HepG2 (cell line): ENCODE results near the gene TOP2A. TPM values are rescaled to one million over a fixed set of nuclear protein-coding genes. Genes with fewer than 3 reads are reported as not detected.

ENCODE experiments used
- ATAC-seq: fragments of 200-7000 bp; cut with Tn5 transposase; 3 replicates; pipeline ENCODE4 v1.9.1; 2020; ENCODE audit warnings: mild to moderate bottlenecking, moderate library complexity
- BruUV-seq: library from RNA; stranded (reverse); fragments of 400-500 nt; replicated peaks from 2 replicates; lab custom pipeline; 2021; lab: Mats Ljungman, UMichigan
- CTCF ChIA-PET: fragments of 300-600 bp; formaldehyde crosslinking; extraction: SDS; loops from one replicate; lab custom pipeline; 2021; ENCODE audit warnings: low total read pairs, inconsistent platforms, low intra/inter-chr PET ratio; lab: Yijun Ruan, JAX
- POLR2A ChIA-PET: fragments of 350-600 bp; sonication (Branson Sonifier 250); formaldehyde crosslinking; loops from one replicate; lab custom pipeline; 2020; ENCODE audit warnings: antibody characterized with exemption, inconsistent platforms; lab: Yijun Ruan, JAX
- DNase-seq: peaks from one replicate; pipeline ENCODE4 v3.0.0-alpha.2; 2015; ENCODE audit warnings: low spot score
- FAIRE-seq: peaks from 3 replicates; lab custom pipeline; 2011; peaks lifted over from hg19 to GRCh38; lab: Jason Lieb, UNC
- H2AFZ ChIP-seq: one replicate; pipeline ENCODE4 v1.6.1; 2011; ENCODE audit warnings: low read length, inconsistent platforms
- H3K27ac ChIP-seq: fragments of 300-600 bp; 3 replicates; pipeline ENCODE4 v1.8.0; 2011; ENCODE audit warnings: mixed run types, mild to moderate bottlenecking, mixed read lengths, low read length, inconsistent platforms; ENCODE audit not compliant: insufficient read depth; ENCODE audit errors: extremely low read length
- H3K27me3 ChIP-seq, 2 experiments: fragments of 200-600 bp in 1 of 2; 2 replicates in 1 of 2; 3 replicates in 1 of 2; pipeline versions ENCODE4 v1.6.0 to v1.8.0; 2011; ENCODE audit warnings: low read length in 2 of 2, mild to moderate bottlenecking in 2 of 2, moderate library complexity in 2 of 2, inconsistent platforms in 1 of 2; ENCODE audit not compliant: insufficient read depth in 2 of 2, control insufficient read depth in 1 of 2
- H3K36me3 ChIP-seq, 2 experiments: fragments of 200-600 bp in 1 of 2; replicated peaks in 1 of 2; 2 replicates in 1 of 2; 3 replicates in 1 of 2; pipeline versions ENCODE4 v1.5.1 to v1.8.0; 2011; ENCODE audit warnings: low read length in 2 of 2, inconsistent platforms in 1 of 2; ENCODE audit not compliant: insufficient read depth in 2 of 2, control insufficient read depth in 1 of 2
- H3K4me1 ChIP-seq: 2 replicates; pipeline ENCODE4 v1.5.1; 2012; ENCODE audit warnings: low read length, inconsistent platforms; ENCODE audit not compliant: insufficient read depth
- H3K4me2 ChIP-seq: 2 replicates; pipeline ENCODE4 v1.6.0; 2011; ENCODE audit warnings: low read depth, low read length, inconsistent platforms
- H3K4me3 ChIP-seq, 3 experiments: fragments of 200-600 bp in 1 of 3; sonication (generic), shearing (Covaris generic) in 1 of 3; replicated peaks in 1 of 3; 2 replicates each; pipeline ENCODE4 v1.5.1; 2011 to 2016; ENCODE audit warnings: low read length in 3 of 3, inconsistent platforms in 2 of 3, low read depth in 2 of 3, mild to moderate bottlenecking in 2 of 3, control low read depth in 1 of 3, mixed read lengths in 1 of 3; ENCODE audit not compliant: insufficient read depth in 1 of 3
- H3K79me2 ChIP-seq: one replicate; pipeline ENCODE4 v1.6.1; 2011; ENCODE audit warnings: low read length, inconsistent platforms; ENCODE audit not compliant: insufficient read depth
- H3K9ac ChIP-seq: 2 replicates; pipeline ENCODE4 v1.6.0; 2011; ENCODE audit warnings: mild to moderate bottlenecking, low read depth, low read length, inconsistent platforms; ENCODE audit not compliant: insufficient read depth
- H3K9me3 ChIP-seq: 2 replicates; pipeline ENCODE4 v1.5.1; 2012; ENCODE audit warnings: mild to moderate bottlenecking, low read length
- H4K20me1 ChIP-seq: 2 replicates; pipeline ENCODE4 v1.6.0; 2011; ENCODE audit warnings: inconsistent platforms, mild to moderate bottlenecking, low read length, moderate library complexity; ENCODE audit not compliant: insufficient read depth
- ARID3A ChIP-seq: IDR thresholded peaks from 2 replicates; pipeline ENCODE4 v1.6.1; 2012; ENCODE audit warnings: low read depth, low read length, improper control_type of control experiment
- ARNT2 ChIP-seq: sonication (generic); formaldehyde crosslinking; IDR thresholded peaks from 2 replicates; pipeline ENCODE4 v1.8.0; 2022; ENCODE audit warnings: mild to moderate bottlenecking, low read depth, missing genetic modification reagents, moderate library complexity
- BRF2 ChIP-seq: sonication (generic); formaldehyde crosslinking; IDR thresholded peaks from 2 replicates; pipeline ENCODE4 v1.8.1; 2022; ENCODE audit warnings: mild to moderate bottlenecking, missing genetic modification reagents
- CTCF ChIP-seq: sonication (generic); formaldehyde crosslinking; IDR thresholded peaks from 2 replicates; pipeline ENCODE4 v1.5.0; 2020; ENCODE audit warnings: mild to moderate bottlenecking, missing genetic modification reagents, moderate library complexity
- GATAD1 ChIP-seq: IDR thresholded peaks from 2 replicates; pipeline ENCODE4 v1.6.1; 2016; ENCODE audit warnings: missing genetic modification reagents, missing compliant biosample characterization
- GZF1 ChIP-seq: sonication (generic); formaldehyde crosslinking; IDR thresholded peaks from 2 replicates; pipeline ENCODE4 v1.5.1; 2020; ENCODE audit warnings: mild to moderate bottlenecking, missing genetic modification reagents
- KLF16 ChIP-seq, 2 experiments: sonication (generic) in 1 of 2; formaldehyde crosslinking in 1 of 2; IDR thresholded peaks; 2 replicates each; pipeline versions ENCODE4 v1.6.1 to v1.8.0; 2016 to 2023; ENCODE audit warnings: missing genetic modification reagents in 2 of 2, missing compliant biosample characterization in 1 of 2
- KMT2B ChIP-seq: IDR thresholded peaks from 2 replicates; pipeline ENCODE4 v1.6.1; 2016; ENCODE audit warnings: missing genetic modification reagents, missing compliant biosample characterization
- MIXL1 ChIP-seq: IDR thresholded peaks from 2 replicates; pipeline ENCODE4 v1.6.1; 2016
- RFX3 ChIP-seq: IDR thresholded peaks from 2 replicates; pipeline ENCODE4 v1.6.1; 2016; ENCODE audit warnings: missing biosample characterization, missing genetic modification reagents
- SAP130 ChIP-seq: IDR thresholded peaks from 2 replicates; pipeline ENCODE4 v1.6.1; 2016; ENCODE audit warnings: low read depth
- SKI ChIP-seq: fragments of 450-650 bp; IDR thresholded peaks from one replicate; pipeline ENCODE4 v1.6.1; 2018; ENCODE audit warnings: mild to moderate bottlenecking; ENCODE audit not compliant: partially characterized antibody
- SMC3 ChIP-seq: IDR thresholded peaks from 2 replicates; pipeline ENCODE4 v1.6.1; 2011; ENCODE audit warnings: low read length, improper control_type of control experiment
- STAG1 ChIP-seq: sonication (generic); formaldehyde crosslinking; IDR thresholded peaks from 2 replicates; pipeline ENCODE4 v1.4.0; 2020; ENCODE audit warnings: missing genetic modification reagents
- TRIM24 ChIP-seq: sonication (generic); formaldehyde crosslinking; IDR thresholded peaks from 2 replicates; pipeline ENCODE4 v1.8.0; 2022; ENCODE audit warnings: mild to moderate bottlenecking, missing genetic modification reagents
- TSC22D2 ChIP-seq: sonication (generic); formaldehyde crosslinking; IDR thresholded peaks from 2 replicates; pipeline ENCODE4 v1.5.1; 2020; ENCODE audit warnings: missing genetic modification reagents, mild to moderate bottlenecking, borderline replicate concordance
- ZNF230 ChIP-seq: sonication (generic); formaldehyde crosslinking; IDR thresholded peaks from 2 replicates; pipeline ENCODE4 v1.4.0; 2020; ENCODE audit warnings: mild to moderate bottlenecking, missing genetic modification reagents
- ZNF672 ChIP-seq: sonication (generic); formaldehyde crosslinking; IDR thresholded peaks from 2 replicates; pipeline ENCODE4 v1.8.1; 2022; ENCODE audit warnings: missing genetic modification reagents
- WGBS: methylation state at CpG from one replicate; pipeline ENCODE4 v1.1.6; 2017; ENCODE audit warnings: low lambda C conversion rate; 5-methylcytosine and 5-hydroxymethylcytosine counted together
- in situ Hi-C: cut with HindIII; loops from 2 replicates; pipeline ENCODE4 v1.10.0; 2017; ENCODE audit warnings: low pct_unique_long_range_greater_than_20kb; ENCODE audit not compliant: extremely low pct_ligation_motif_present
- intact Hi-C: fragments of 100-400 bp; cut with micrococcal nuclease; formaldehyde crosslinking; loops from one replicate; pipeline ENCODE4 v1.10.0; 2022; ENCODE audit not compliant: unreplicated experiment
- polyA plus RNA-seq, 8 experiments: library from polyadenylated mRNA; depleted of rRNA in 3 of 8; stranded (reverse) in 7 of 8; unstranded in 1 of 8; fragments of >200 nt; fragmentation: Illumina TruSeq in 4 of 8; extraction: Trizol in 4 of 8; gene quantifications; 2 replicates each; pipeline versions ENCODE4 v1.2.1 to v1.2.3, GENCODE V29; 2011 to 2016; ENCODE audit warnings: low read depth in 4 of 8, missing spikeins in 1 of 8, mixed read lengths in 1 of 8; ENCODE audit not compliant: insufficient read depth in 1 of 8
- total RNA-seq, 5 experiments: library from RNA; depleted of rRNA; stranded (reverse); fragments of >200 nt; fragmentation: Illumina TruSeq; extraction: Trizol; gene quantifications; 2 replicates each; pipeline ENCODE4 v1.2.3, GENCODE V29; 2016; ENCODE audit warnings: low read depth in 1 of 5

TOP2A gene
- total and polyA plus RNA-seq, 2 of the 13 experiments (the other 11 are each of a cell fraction or from before 2014, with no cell fraction given): 108 to 327 TPM

- intact Hi-C loops (loop anchor here (1.0 to 5.0 kb wide), 2 partner anchors 57 to 113 kb away; no protein-coding TSS in a partner anchor), in situ Hi-C loops (loop anchor here (5.0 kb wide), 1 partner anchor 98 kb away; no protein-coding TSS in a partner anchor)
- no peak overlapping the region for H3K4me3 ChIP-seq
- no peaks in the 10 kb centered on the region for H3K9me3 ChIP-seq
- BruUV-seq: no TSS peak
- peak overlapping the region; percentile 91; the same call in 1 of the 2 replicates for H3K9ac ChIP-seq
- no peaks in the 10 kb centered on the region for H3K27me3 ChIP-seq
- CTCF ChIA-PET: interaction anchor here (1.4 to 2.8 kb wide), 3 partner anchors 53 to 145 kb away, joined by 6 to 19 read pairs (median 7); no protein-coding TSS in a partner anchor
- FAIRE-seq (no peak), DNase-seq (peak; percentile 38), ATAC-seq (no peak)
- H3K79me2 ChIP-seq: peaks cover 36% of the 10 kb centered on the region
- peak overlapping the region; percentile 74 for H3K4me2 ChIP-seq
- POLR2A ChIA-PET: no interaction called here
- TF ChIP-seq SKI (peak; percentile 13), ZNF672 (CRISPR knock-in tag) (no peak), TRIM24 (CRISPR knock-in tag) (no peak), SMC3 (peak; percentile 37; the same call in 1 of the 2 replicates), SAP130 (CRISPR knock-in tag) (peak; percentile 31; the same call in 1 of the 2 replicates), KMT2B (CRISPR knock-in tag) (0 out of 2 replicates have a peak, but pooled peaks have one; percentile 15), MIXL1 (CRISPR knock-in tag) (peak; percentile 24; the same call in 1 of the 2 replicates), GZF1 (no peak), ARID3A (peak; percentile 86; the same call in 1 of the 2 replicates), BRF2 (no peak), ARNT2 (peak; percentile 49; the same call in 1 of the 2 replicates), STAG1 (CRISPR knock-in tag) (peak; percentile 47), GATAD1 (0 out of 2 replicates have a peak, but pooled peaks have one; percentile 16), CTCF (CRISPR knock-in tag) (peak; percentile 63), TSC22D2 (CRISPR knock-in tag) (0 out of 2 replicates have a peak, but pooled peaks have one; percentile 22), RFX3 (CRISPR knock-in tag) (no peak), KLF16 (CRISPR knock-in tag; IDR thresholded peaks at IDR 0.05) (peak in 1 of 2 experiments; percentile 16; a peak in 1 of 4 replicates), ZNF230 (CRISPR knock-in tag) (peak; percentile 66; the same call in 1 of the 2 replicates)
- no peak overlapping the region for H2AFZ ChIP-seq
- H3K4me1 ChIP-seq: peaks cover 57% of the 10 kb centered on the region
- peaks cover under 1 to 35% of the 10 kb centered on the region in 2 experiments for H3K36me3 ChIP-seq
- 66% methylated on average over 3 of the region's 3 CpGs for WGBS
- H3K27ac ChIP-seq: no peak overlapping the region
- H4K20me1 ChIP-seq: no peaks in the 10 kb centered on the region
Observed at GRCh38 chr17:40415390-40415789, 2.3 kb downstream of the TOP2A start.
